SIG-M5 (cell line): ENCODE measurements around the gene STK38L.

ENCODE experiments used
- DNase-seq: peaks from one replicate; lab custom pipeline; 2025; lab: John Stamatoyannopoulos, UW

STK38L gene

GRCh38 chr12:27347779-27348178 is 103.7 kb downstream of the STK38L start:
- DNase-seq: no peak

- DNase-seq: no peak
Measured at GRCh38 chr12:27351476-27351875, 107.4 kb downstream of the STK38L start.

- DNase-seq: no peak
Measured at GRCh38 chr12:27355486-27355885, 111.4 kb downstream of the STK38L start.

GRCh38 chr12:27355979-27356378 is 111.9 kb downstream of the STK38L start:
- no peak for DNase-seq

GRCh38 chr12:27359578-27360340 is 115.7 kb downstream of the STK38L start:
- no peak for DNase-seq

GRCh38 chr12:27361372-27361771 is 117.3 kb downstream of the STK38L start:
- no peak for DNase-seq

GRCh38 chr12:27366621-27367020 is 122.5 kb downstream of the STK38L start:
- DNase-seq: no peak

- DNase-seq: no peak
Measured at GRCh38 chr12:27367078-27367477, 123.0 kb downstream of the STK38L start.
